ENCODE data around the gene CABP5.
"Not testable (repeated sequence)": the region's sequence is repeated elsewhere in the genome, so short reads cannot be mapped to it uniquely, and the experiment has no call there.

Gene CABP5

DNA sequence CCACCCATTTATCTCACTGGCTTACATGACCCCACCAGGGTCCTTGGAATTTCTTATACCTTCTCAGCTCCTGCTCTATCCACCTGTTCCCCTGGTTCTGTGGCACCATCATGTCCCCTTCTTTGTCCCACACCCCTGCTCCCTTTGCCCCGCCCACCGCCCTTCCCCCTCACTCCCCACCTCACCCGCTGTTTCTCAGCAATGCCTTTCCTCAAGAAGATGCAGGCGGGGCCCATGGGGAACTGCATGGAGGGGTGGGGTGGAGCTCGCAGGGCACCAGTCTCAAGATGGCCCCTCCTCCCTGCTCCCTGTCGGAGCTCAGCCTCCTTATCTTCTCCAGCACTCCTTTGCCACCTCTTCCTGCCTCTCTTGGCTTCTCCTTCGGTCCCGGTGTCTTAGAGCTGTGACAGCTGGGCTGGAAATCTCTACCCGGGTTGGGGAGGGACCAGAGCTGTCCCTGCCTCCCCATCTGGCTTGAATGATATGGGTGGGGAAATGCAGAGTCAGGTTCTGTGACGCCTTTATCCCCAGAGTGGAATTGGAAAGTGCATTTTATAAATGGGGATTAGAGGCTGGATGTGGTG lies at the start of gene CABP5:
Gene CABP5, minus strand, starts transcription at position 405 of the 584 bp plus-strand sequence. Its CDS starts 157 bp downstream, at position 248.
- DNase-seq (ENCODE audit: insufficient read length, low spot score) (no peak), FAIRE-seq (no peak)

- FAIRE-seq, result not testable (repeated sequence)
Observed at GRCh38 chr19:48091111-48091718, 47.3 kb upstream of the CABP5 start.

DNA sequence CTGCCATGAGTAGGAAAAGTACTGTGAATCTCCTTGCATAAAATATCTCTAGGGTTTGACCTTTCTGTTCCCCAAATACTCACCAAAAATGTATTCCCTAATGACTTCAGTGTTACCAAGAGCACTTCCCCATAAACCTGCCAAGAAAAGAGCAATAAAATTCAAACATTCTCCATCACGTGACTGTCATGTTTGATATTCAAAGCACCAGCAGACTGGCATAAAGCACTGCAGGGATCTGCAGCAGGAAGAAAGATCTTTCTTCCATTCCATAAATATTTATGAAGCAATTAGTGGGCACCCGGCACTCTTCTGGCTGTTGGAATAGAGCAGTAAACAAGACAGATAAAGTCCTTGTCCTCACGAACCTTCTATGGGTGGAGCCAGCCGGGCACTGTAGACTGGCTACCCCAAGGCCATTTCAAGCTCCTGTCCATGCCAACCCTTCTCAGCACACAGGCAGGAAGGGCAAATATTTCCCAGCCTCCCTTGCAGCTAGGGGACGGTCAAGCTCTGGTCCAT lies 46.5 kb upstream of the CABP5 start:
- FAIRE-seq (no peak), DNase-seq (ENCODE audit: insufficient read length, low spot score) (no peak)

More at GRCh38 chr19:48091111-48091718, 47.3 kb upstream of the CABP5 start:
- DNase-seq (ENCODE audit: insufficient read length, low spot score), result not testable (repeated sequence)

- not testable (repeated sequence) for FAIRE-seq; DNase-seq (ENCODE audit: insufficient read length, low spot score)
Observed at GRCh38 chr19:48088991-48089390, 45.1 kb upstream of the CABP5 start.

- DNase-seq (ENCODE audit: insufficient read length, low spot score) (no peak), FAIRE-seq (no peak)
Observed at GRCh38 chr19:48085904-48086864, 42.3 kb upstream of the CABP5 start.

DNA sequence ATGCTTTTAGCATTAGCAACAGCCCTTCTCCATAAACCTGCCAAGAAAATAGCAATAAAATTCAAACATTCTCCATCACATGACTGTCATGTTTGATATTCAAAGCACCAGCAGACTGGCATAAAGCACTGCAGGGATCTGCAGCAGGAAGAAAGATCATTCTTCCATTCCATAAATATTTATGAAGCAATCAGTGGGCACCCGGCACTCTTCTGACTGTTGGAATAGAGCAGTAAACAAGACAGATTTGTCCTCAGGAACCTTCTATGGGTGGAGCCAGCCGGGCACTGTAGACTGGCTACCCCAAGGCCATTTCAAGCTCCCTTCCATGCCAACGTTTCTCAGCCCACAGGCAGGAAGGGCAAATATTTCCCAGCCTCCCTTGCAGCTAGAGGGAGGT lies 41.2 kb upstream of the CABP5 start:
- FAIRE-seq (no peak), DNase-seq (ENCODE audit: insufficient read length, low spot score) (no peak)

DNA sequence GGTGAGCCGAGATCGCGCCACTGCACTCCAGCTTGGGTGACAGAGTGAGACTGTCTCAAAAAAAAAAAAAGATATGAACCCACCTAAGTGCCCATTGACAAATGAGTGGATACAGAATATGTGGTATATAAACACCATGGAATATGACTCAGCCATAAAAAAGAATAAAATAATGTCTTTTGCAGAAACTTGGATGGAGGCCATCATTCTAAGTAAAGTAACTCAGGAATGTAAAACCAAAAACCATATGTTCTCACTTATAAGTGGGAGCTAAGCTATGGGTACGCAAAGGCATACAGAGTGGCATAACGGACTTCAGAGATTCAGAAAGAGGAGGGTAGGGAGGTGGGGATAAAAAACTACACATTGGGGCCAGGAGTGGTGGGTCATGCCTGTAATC lies 37.2 kb upstream of the CABP5 start:
- DNase-seq (ENCODE audit: insufficient read length, low spot score), result no peak
- no peak for FAIRE-seq

DNA sequence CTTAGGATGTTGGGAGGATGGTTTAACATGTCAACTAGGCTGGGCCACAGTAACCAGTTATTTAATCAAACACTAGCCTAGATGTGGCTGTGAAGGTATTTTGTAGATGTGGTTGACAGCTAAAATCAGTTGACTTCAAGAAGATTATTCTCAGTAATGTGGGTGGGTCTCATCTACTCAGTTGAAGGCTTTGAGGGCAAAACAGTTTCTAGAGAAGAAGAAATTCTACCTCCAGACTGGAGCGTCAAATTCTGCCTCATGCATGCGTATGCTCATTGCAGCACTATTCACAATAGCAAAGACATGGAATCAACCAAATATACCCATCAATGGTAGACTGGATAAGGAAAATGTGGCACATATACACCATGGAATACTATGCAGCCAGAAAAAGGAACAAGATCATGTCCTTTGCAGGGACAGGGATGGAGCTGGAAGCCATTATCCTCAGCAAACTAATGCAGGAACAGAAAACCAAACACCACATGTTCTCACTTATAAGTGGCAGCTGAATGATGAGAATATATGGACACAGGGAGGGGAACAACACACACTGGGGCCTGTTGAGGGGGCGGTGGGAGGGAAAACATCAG lies 26.4 kb upstream of the CABP5 start:
- DNase-seq (ENCODE audit: insufficient read length, low spot score); FAIRE-seq: not testable (repeated sequence)

GRCh38 chr19:48069435-48069834 lies 25.6 kb upstream of the CABP5 start:
- FAIRE-seq (no peak), DNase-seq (ENCODE audit: insufficient read length, low spot score) (no peak)

DNA sequence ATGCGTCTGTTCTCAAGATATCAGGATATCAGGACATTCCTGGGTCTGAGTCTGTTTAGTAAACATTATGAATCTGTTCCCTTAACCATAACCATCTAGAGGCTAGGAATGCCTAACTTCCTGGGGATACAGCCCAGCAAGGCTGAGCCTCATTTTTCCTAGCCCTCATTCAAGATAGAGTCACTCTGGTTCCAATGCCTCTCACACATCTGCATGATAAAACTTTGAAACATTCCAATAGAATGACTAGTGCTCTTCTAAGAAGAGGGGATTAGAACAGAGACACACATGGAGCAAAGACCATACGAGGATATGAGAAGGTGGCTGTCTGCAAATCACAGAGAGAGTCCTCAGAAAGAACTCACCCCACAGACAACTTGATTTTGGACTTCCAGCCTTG lies 20.6 kb upstream of the CABP5 start:
- DNase-seq (ENCODE audit: insufficient read length, low spot score) (no peak), FAIRE-seq (no peak)

GRCh38 chr19:48061401-48062344 lies 17.8 kb upstream of the CABP5 start:
- FAIRE-seq (no peak), DNase-seq (ENCODE audit: insufficient read length, low spot score) (no peak)

DNA sequence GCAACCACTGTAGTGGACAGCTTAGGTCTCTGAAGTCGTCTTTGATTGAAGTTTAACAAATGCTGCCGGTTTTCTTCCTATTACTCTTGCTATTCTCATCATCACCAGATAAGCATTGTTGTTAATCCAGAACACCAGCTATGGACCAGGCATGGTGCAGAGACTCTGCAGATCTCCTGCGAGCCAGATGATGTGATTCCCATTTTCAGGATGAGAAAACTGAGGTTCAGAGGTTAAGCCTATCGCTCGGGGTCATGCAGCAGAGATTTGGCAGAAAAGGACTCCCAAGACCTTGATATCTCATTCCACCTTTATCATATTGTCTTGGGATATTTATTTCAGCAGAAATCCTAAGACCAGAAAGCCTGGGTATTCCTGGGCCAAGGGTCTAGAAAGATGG lies 16.5 kb upstream of the CABP5 start:
- no peak for DNase-seq (ENCODE audit: insufficient read length, low spot score)
- FAIRE-seq, result no peak

DNA sequence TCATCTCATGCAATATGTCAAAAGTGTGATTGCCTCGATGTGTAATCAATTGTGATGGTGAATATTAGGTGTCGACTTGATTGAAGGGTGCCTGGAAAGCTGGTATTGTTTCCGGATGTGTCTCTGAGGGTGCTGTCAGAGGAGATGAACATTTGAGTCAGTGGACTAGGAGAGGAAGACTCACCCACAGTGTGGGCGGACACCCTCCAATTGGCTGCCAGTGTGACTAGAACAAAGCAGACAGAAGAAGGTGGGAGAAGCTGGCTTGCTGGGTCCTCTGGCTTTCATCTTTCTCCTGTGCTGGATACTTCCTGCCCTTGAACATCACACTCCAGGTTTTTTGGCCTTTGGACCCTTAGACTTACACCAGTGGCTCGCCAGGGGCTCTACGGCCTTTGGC lies 15.5 kb upstream of the CABP5 start:
- DNase-seq (ENCODE audit: insufficient read length, low spot score) (no peak), FAIRE-seq (peak; percentile 46)

GRCh38 chr19:48053856-48054255 lies 10.0 kb upstream of the CABP5 start:
- DNase-seq (ENCODE audit: insufficient read length, low spot score) (no peak), FAIRE-seq (no peak)

- FAIRE-seq (no peak), DNase-seq (ENCODE audit: insufficient read length, low spot score) (no peak)
Observed at GRCh38 chr19:48053076-48053475, 9.2 kb upstream of the CABP5 start.

GRCh38 chr19:48051335-48052033 lies 7.6 kb upstream of the CABP5 start:
- FAIRE-seq, result no peak
- no peak for DNase-seq (ENCODE audit: insufficient read length, low spot score)

DNA sequence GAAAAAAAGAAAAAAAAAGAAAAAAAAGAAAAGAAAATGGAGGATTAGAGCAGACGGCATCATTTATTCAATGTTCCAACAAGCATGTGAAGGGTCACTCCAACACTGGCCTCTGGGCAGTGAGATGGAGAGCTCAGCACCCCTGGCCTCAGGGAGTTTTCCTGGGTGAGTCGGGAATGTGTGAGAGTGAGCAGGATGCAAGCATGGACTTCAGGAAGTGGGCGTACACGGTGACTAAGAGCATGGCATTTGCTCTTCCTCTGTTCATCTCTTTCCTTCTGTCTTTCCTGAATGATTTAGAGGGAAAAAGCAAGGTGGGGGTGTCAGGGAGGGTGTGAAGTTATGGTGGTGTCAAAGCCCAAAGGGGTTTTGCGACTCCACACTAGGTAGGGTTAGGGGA lies 682 bp upstream of the CABP5 start:
- FAIRE-seq (no peak), DNase-seq (ENCODE audit: insufficient read length, low spot score) (no peak)

DNA sequence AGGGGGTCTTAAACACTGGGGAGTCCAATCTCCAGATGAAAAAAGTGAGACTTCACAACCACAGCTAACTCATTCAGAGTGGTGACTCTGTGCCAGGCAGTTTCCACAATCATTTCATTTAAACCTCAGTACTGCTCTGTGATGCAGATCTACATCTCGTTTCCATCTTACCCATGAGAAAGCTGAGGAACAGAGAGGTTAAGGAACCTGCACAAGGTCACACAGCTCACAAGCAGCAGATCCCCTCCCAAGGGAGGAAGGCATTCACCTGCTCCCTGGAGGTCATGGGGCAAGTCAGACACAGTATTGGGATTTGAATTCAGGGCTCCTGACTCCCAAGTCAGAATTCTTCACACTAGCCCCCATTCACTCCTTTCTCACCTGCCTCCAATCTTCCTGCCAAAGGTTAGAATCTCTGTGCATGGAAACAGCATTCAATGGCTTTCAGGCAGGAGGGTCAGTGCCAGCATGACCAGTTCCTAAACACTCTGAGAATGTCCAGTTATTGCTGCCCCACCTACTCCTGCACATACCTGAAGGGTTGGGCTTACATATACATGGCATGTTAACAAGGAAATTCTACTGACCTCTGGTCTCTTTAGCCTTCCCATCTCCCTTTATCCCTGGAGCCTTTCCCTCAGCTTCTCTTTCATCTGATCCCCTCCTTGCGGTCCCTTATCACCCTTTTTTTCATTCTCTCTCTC lies 1.9 kb downstream of the CABP5 start:
- DNase-seq (ENCODE audit: insufficient read length, low spot score) (no peak), FAIRE-seq (no peak)

DNA sequence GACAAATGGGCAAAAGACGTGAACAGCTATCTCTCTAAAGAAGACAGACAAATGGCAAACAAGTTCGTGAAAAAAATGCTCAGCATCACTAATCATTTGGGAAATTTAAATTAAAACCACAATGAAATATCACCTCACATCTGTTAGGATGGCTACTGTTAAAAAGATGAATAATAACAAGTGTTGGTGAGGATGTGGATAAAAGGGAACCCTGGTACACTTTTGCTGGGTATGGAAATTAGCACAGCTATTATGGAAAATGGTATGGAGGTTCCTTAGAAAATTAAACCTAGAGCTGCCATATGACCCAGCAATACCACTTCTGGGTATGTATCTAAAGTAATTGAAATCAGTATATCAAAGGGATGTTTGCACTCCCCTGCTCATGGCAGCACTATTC lies 7.1 kb downstream of the CABP5 start:
- FAIRE-seq, result no peak
- DNase-seq (ENCODE audit: insufficient read length, low spot score), result no peak

All from HTR-8/SVneo (cell line).